SK-N-SH treated with all-trans-retinoic acid at 6 μM for 48 hours (cell line): Measurements from ENCODE around the gene ME3.

Experiments used
- ATAC-seq: fragments of 200-7000 bp; cut with Tn5 transposase; 3 replicates; pipeline ENCODE4 v1.9.1; 2020; ENCODE audit warnings: mild to moderate bottlenecking, moderate library complexity
- ARNTL ChIP-seq: fragments of 450-650 bp; formaldehyde crosslinking; IDR thresholded peaks from 2 replicates; pipeline ENCODE4 v1.5.0; 2020; ENCODE audit warnings: low read depth, mild to moderate bottlenecking, moderate library complexity, borderline replicate concordance
- BACH2 ChIP-seq: fragments of 250-450 bp; sonication (Bioruptor Pico); IDR thresholded peaks from 2 replicates; pipeline ENCODE4 v1.9.0; 2021; ENCODE audit warnings: mild to moderate bottlenecking, borderline replicate concordance
- CREB5 ChIP-seq: fragments of 250-450 bp; sonication (Bioruptor Pico); IDR thresholded peaks from 2 replicates; pipeline ENCODE4 v1.5.1; 2020; ENCODE audit warnings: low read depth, mild to moderate bottlenecking, moderate library complexity
- CSRNP3 ChIP-seq: fragments of 250-450 bp; sonication (Bioruptor Pico); IDR thresholded peaks from 2 replicates; pipeline ENCODE4 v1.5.1; 2021; ENCODE audit warnings: mild to moderate bottlenecking, moderate library complexity
- ESRRG ChIP-seq: fragments of 250-450 bp; sonication (Bioruptor Pico); IDR thresholded peaks from 2 replicates; pipeline ENCODE4 v1.6.1; 2021; ENCODE audit warnings: mild to moderate bottlenecking
- GLIS3 ChIP-seq: fragments of 250-450 bp; sonication (Bioruptor Pico); IDR thresholded peaks from 2 replicates; pipeline ENCODE4 v1.5.0; 2020; ENCODE audit warnings: mild to moderate bottlenecking, moderate library complexity
- ISL1 ChIP-seq: fragments of 250-450 bp; sonication (Bioruptor Pico); IDR thresholded peaks from 2 replicates; pipeline ENCODE4 v2.1.2; 2022; ENCODE audit warnings: mild to moderate bottlenecking, moderate library complexity
- OSR1 ChIP-seq: fragments of 250-450 bp; sonication (Bioruptor Pico); IDR thresholded peaks from 2 replicates; pipeline ENCODE4 v1.8.0; 2022; ENCODE audit warnings: moderate library complexity, mild to moderate bottlenecking, inconsistent platforms
- PATZ1 ChIP-seq: fragments of 250-450 bp; sonication (Bioruptor Pico); IDR thresholded peaks from 2 replicates; pipeline ENCODE4 v1.8.0; 2020; ENCODE audit warnings: mild to moderate bottlenecking, moderate library complexity, borderline replicate concordance
- POU6F1 ChIP-seq: fragments of 250-450 bp; sonication (Bioruptor Pico); IDR thresholded peaks from 2 replicates; pipeline ENCODE4 v1.8.0; 2021; ENCODE audit warnings: low read depth, mild to moderate bottlenecking, moderate library complexity, borderline replicate concordance
- PPARA ChIP-seq: fragments of 250-450 bp; sonication (Bioruptor Pico); IDR thresholded peaks from 2 replicates; pipeline ENCODE4 v1.5.0; 2020; ENCODE audit warnings: mild to moderate bottlenecking, borderline replicate concordance
- RARB ChIP-seq: fragments of 250-450 bp; sonication (Bioruptor Pico); IDR thresholded peaks from 2 replicates; pipeline ENCODE4 v1.8.0; 2021; ENCODE audit warnings: mild to moderate bottlenecking, moderate library complexity
- SNAI2 ChIP-seq: fragments of 250-450 bp; sonication (Bioruptor Pico); IDR thresholded peaks from 2 replicates; pipeline ENCODE4 v1.5.0; 2020; ENCODE audit warnings: mild to moderate bottlenecking, moderate library complexity
- TCF4 ChIP-seq: fragments of 250-450 bp; sonication (Bioruptor Pico); IDR thresholded peaks from 2 replicates; pipeline ENCODE4 v1.8.0; 2021; ENCODE audit warnings: mild to moderate bottlenecking, moderate library complexity, borderline replicate concordance
- TOX ChIP-seq: fragments of 250-450 bp; sonication (Bioruptor Pico); IDR thresholded peaks from 2 replicates; pipeline ENCODE4 v1.8.0; 2021; ENCODE audit warnings: mild to moderate bottlenecking, moderate library complexity, borderline replicate concordance
- ZC3H10 ChIP-seq: fragments of 250-450 bp; sonication (Bioruptor Pico); IDR thresholded peaks from 2 replicates; pipeline ENCODE4 v1.5.1; 2021; ENCODE audit warnings: mild to moderate bottlenecking, moderate library complexity
- ZFP3 ChIP-seq: fragments of 250-450 bp; sonication (Bioruptor Pico); IDR thresholded peaks from 2 replicates; pipeline ENCODE4 v1.5.0; 2020; ENCODE audit warnings: mild to moderate bottlenecking, moderate library complexity
- ZFP30 ChIP-seq: fragments of 450-650 bp; formaldehyde crosslinking; IDR thresholded peaks from 2 replicates; pipeline ENCODE4 v1.5.0; 2022; ENCODE audit warnings: mild to moderate bottlenecking, moderate library complexity
- ZNF565 ChIP-seq: fragments of 450-650 bp; formaldehyde crosslinking; conservative IDR thresholded peaks from 2 replicates; pipeline ENCODE4 v1.5.0; 2020; ENCODE audit warnings: low read depth, mild to moderate bottlenecking, moderate library complexity
- ZNF70 ChIP-seq: fragments of 450-650 bp; formaldehyde crosslinking; IDR thresholded peaks from 2 replicates; pipeline ENCODE4 v1.5.0; 2020; ENCODE audit warnings: mild to moderate bottlenecking, moderate library complexity
- ZNF8 ChIP-seq: fragments of 450-650 bp; formaldehyde crosslinking; IDR thresholded peaks from 2 replicates; pipeline ENCODE4 v1.5.0; 2020; ENCODE audit warnings: mild to moderate bottlenecking, moderate library complexity

The ME3 gene

GRCh38 chr11:86693518-86693917 lies 21.1 kb upstream of the ME3 start:
- no peak for TF ChIP-seq ARNTL (CRISPR knock-in tag)
- TF ChIP-seq RARB (CRISPR knock-in tag) = no peak
- TF ChIP-seq ZNF70 (CRISPR knock-in tag) = no peak
- no peak for TF ChIP-seq POU6F1 (CRISPR knock-in tag)
- TF ChIP-seq PPARA (CRISPR knock-in tag) = no peak
- no peak for TF ChIP-seq ZNF8 (CRISPR knock-in tag)
- no peak for TF ChIP-seq SNAI2 (CRISPR knock-in tag)
- no peak for TF ChIP-seq ISL1 (CRISPR knock-in tag)
- TF ChIP-seq CSRNP3 (CRISPR knock-in tag) = no peak
- TF ChIP-seq OSR1 = no peak
- no peak for TF ChIP-seq GLIS3
- ATAC-seq = no peak

- TF ChIP-seq RARB (CRISPR knock-in tag) (no peak), ZFP3 (CRISPR knock-in tag) (no peak), TCF4 (CRISPR knock-in tag) (no peak)
- ATAC-seq = peak; percentile 15
These were observed 20.3 kb upstream of the ME3 start for GRCh38 chr11:86692746-86693145.

- no peak for TF ChIP-seq POU6F1 (CRISPR knock-in tag)
- no peak for TF ChIP-seq TOX (CRISPR knock-in tag)
- peak; percentile 60 for TF ChIP-seq ISL1 (CRISPR knock-in tag)
- TF ChIP-seq, all 23 proteins: peak for 1
- peak; percentile 52 for ATAC-seq
These were observed 19.9 kb upstream of the ME3 start for GRCh38 chr11:86692317-86692716.

- peak; percentile 43; the same call in 2 of the 3 replicates for ATAC-seq
- TF ChIP-seq CREB5 (CRISPR knock-in tag) (no peak), ISL1 (CRISPR knock-in tag) (no peak), BACH2 (CRISPR knock-in tag) (no peak), ZNF70 (CRISPR knock-in tag) (no peak), POU6F1 (CRISPR knock-in tag) (no peak), ZFP30 (CRISPR knock-in tag) (no peak), ESRRG (no peak), ARNTL (CRISPR knock-in tag) (no peak), OSR1 (no peak), RARB (CRISPR knock-in tag) (no peak), PATZ1 (CRISPR knock-in tag) (no peak), ZNF565 (no peak), ZNF8 (CRISPR knock-in tag) (no peak), PPARA (CRISPR knock-in tag) (no peak), ZC3H10 (CRISPR knock-in tag) (no peak), CSRNP3 (CRISPR knock-in tag) (no peak)
These were observed 16.2 kb upstream of the ME3 start for GRCh38 chr11:86688398-86689179.
